NOMO-1 treated with dmso at 0.1 percent for 144 hours (cell line): Measurements from ENCODE around the gene CTTNBP2NL.

ENCODE experiments used
- DNase-seq: peaks from one replicate; lab custom pipeline; 2025; ENCODE audit not compliant: unreplicated experiment; lab: John Stamatoyannopoulos, UW

The CTTNBP2NL gene, protein sequence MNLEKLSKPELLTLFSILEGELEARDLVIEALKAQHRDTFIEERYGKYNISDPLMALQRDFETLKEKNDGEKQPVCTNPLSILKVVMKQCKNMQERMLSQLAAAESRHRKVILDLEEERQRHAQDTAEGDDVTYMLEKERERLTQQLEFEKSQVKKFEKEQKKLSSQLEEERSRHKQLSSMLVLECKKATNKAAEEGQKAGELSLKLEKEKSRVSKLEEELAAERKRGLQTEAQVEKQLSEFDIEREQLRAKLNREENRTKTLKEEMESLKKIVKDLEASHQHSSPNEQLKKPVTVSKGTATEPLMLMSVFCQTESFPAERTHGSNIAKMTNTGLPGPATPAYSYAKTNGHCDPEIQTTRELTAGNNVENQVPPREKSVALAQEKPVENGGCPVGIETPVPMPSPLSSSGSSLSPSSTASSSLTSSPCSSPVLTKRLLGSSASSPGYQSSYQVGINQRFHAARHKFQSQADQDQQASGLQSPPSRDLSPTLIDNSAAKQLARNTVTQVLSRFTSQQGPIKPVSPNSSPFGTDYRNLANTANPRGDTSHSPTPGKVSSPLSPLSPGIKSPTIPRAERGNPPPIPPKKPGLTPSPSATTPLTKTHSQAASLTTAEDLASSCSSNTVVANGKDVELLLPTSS

DNA sequence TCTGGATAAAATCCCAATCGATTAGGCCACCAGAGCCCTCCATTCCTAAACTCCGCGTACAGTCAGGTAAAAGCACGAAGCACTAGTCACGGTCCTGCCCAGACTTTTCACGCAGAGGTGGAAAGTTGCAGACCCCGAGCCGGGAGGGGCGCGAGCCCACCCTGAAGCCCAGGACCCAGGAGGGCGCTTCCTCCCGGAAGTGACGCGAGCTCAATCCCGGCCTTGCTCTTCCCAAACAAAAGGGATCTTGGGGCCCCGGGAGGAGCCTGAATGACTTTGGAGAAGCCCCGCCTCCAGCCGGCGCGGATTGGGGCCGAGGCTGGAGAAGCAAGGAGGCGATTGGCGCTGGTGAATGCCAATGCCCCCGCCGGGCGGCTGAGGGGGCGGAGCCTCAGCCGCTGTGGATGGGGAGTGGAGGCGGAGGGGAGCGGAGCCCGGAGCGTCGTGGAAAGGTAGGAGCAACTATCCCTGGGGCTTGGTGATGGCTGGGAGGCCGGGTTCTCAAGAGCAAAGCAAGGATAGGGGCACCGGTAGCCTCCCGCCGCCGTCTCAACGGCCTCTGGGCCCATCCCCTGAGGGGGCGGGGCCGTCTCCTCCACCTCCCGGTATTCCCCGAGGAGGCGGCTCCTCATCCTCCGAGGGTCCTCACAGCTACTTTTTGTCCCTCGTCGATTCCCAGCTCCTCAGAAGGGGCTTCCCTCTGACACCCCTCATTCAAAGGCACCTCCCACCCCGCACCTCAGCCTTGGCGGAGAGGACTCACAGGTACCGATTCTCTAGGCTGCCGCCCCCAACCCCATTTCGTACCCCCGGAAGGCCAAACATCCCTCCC lies at the start of gene CTTNBP2NL:
TSS of gene CTTNBP2NL (plus strand) at position 394 of the 832 bp plus-strand sequence. CDS start 19,952 bp downstream, outside the sequence.
- DNase-seq: peak; percentile 77

DNA sequence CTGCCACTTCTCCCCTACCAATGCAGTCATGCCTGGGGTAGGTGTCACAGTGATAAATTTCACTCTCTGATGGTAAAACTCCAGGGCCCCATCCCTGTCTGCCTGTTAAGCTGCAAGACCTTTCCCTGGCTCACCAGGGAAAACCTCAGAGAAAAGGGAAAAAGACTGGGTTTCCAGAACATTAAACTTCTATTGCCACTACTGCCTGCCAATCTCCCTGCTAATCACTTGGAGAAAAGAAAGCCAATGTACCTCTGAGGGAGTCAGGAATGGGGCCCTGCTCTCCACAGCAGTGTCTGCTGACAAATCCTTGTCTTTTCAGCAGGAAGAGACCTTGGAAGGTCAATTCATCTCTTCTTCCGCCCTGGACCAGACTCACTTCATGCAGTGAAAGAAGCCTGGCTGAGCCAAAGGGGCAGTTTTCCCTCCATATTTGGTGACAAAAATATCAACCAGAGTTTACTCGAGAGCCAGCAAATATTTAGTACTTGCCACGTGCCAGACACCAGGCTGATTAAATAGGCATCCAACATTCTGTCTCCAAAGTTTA lies 49.1 kb upstream of the CTTNBP2NL start:
- no peak for DNase-seq

DNA sequence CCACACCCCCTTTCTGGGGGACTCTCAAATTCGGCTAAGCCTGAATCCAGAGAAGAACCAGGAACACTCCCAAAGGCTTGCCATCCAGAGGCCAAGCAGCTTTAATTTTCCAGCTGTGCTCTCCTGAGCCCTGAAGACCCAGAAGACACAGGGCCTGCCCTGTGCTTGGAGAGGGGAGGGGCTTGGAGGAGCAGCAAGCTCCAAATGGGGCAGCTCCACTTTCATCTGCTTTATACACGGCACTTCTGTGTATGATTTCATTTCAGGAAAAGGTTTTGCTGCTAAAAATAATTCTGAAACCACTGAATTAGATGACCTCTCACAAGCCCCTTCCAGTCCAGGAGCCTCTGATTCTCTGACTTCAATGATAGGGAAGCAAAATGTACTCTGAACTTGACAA lies 39.2 kb upstream of the CTTNBP2NL start:
- DNase-seq: no peak

DNA sequence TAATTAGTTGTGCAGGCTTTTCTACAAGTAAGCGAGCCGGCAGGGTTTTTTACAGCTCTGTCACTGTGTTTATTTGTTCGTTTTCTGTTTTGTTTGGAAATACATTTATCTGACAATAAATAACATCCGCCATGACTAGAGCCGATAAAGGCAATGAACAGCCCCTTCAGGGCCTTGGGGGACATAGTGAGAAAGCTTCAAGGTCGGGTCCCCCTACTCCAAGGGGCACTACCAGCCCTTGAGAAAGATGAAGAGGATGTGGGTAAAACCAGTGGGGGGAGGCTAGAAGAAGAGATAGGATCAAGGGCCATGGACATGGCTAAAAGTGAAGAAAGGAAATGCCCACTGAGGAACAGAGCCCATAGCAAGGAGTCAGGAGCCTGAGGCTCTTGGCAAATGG lies 38.5 kb upstream of the CTTNBP2NL start:
- DNase-seq: no peak

DNA sequence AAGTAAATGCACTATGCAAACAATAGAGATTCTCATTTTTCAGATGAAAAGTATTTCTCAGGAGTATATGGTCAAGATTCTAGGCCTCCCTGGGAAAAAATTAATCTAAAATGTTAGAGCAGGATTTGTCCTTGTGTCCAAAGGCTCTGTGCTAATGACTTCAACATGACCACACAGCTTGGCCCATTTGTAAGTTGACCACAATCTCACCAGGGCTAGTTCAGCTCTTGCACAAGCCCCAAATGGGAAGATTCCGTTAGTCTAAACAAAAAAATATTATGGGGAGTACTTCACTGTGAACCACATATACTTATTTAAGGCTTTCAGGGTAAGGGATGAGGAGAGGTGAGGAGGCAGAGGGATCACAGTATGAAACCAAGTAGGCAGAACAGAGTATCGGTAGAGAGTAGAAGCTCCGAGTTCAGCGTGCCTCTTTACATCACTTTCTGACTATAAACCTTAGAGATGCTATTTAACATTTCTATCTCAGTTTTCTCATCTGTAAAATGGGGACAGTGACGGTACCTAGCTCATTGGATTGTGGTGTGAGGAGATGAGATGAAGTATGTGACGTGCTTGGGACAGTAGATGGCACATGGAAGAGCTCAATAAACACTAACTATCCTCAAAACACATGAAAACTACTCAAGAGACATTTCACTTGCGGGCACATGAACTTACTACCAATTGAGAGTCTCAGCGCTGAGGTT lies 37.8 kb upstream of the CTTNBP2NL start:
- no peak for DNase-seq

DNA sequence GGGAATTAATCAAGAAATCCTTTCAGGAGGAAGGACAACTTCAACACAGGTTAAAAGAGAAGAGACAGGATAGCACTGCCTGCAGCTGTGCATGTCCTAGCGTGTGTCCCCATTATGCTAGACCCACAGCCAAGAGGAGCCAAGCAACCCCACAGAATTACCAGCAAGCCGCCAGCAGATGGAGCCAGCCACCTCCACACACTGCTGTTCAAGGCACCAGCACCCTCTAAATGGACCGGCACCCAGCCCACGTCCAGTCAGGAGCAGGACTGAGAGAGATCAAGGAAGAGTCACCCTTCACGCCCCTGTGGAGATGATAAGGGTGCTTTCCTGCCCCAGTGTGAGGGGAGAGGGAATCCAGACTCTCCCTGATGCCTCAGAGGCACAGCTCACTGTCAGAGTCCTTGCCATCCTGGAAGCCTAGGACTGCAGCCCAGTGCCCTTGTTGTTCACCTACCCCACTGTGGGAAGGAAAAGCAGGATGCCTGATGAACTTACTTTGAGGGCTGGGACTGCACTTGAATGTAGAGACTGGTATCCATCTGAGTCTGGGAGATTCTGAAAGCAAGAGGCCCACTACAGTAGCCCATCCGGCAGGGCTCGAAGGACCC lies 37.1 kb upstream of the CTTNBP2NL start:
- DNase-seq: no peak

DNA sequence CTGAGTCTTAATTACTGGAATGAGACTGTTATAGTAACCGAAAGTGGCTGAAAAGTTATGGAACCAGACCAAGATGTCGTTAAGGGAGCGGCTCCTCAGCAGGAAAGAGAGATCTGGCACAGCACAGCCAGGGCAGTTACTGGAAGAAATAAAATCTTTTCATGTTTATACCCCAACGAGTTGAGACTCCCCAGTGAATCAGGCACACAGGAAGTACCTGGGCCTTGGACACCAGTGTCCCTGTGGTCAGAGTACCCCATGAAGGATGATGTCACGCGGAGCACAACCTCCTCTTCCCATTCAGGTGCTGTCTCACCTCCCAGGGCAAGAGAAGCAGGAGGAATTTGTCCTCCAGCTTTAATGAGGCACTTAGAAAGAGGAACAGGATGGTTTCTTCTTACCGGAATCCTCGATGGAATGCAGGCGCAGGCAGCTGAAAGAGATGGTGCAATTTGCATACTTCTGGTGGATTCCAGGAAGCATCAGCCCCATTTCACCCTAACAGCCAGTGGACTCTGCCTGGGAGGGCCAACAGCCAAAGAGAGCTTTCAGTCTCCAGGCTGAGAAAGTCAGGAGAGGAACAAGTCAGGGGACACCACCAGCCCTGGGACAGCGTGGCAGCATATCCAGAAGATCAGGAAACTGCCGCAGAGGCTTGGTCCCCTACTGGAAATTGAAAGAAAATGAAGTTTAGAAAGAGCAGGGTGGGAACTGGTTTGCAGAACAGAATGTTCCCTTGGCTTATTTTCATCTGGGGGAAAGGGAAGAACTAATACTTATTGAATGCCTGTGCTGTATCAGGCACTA lies 35.9 kb upstream of the CTTNBP2NL start:
- no peak for DNase-seq

DNA sequence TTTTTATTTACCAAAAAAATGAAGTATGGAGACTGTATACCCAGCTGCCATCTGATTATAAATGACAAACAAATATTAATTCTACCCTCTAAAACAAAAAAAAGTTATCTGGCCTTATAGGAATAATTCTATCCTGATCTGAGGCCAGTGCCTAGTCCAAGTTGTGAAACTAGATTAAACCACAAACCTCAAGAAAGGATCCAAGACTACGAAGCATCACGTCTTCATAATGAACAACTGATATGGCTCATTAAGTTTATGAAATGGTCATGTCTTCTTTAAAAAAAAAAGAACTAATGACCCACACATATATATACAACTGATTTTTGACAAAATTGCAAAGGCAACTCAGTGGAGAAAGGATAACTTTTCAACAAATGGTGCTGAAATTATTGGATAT lies 32.4 kb upstream of the CTTNBP2NL start:
- no peak for DNase-seq

DNA sequence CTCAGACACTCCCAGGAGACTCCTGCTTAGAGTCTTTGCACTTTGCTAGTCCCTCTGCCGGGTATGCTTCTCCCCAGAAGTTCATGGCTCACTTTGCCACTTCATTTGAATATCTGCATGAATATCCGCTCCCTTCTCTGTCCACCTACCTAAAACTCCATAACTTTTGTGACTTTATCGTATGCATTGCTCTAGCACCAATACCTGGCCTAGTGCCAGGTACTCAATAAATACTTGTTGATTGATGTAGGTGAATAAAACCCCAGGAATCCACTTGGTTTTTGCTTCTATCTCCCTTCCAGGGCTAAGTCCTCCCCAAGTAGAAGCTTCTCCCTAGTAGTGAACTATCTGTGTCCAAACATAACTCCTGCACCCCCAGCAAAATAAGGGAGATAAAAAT lies 27.8 kb upstream of the CTTNBP2NL start:
- DNase-seq: no peak

DNA sequence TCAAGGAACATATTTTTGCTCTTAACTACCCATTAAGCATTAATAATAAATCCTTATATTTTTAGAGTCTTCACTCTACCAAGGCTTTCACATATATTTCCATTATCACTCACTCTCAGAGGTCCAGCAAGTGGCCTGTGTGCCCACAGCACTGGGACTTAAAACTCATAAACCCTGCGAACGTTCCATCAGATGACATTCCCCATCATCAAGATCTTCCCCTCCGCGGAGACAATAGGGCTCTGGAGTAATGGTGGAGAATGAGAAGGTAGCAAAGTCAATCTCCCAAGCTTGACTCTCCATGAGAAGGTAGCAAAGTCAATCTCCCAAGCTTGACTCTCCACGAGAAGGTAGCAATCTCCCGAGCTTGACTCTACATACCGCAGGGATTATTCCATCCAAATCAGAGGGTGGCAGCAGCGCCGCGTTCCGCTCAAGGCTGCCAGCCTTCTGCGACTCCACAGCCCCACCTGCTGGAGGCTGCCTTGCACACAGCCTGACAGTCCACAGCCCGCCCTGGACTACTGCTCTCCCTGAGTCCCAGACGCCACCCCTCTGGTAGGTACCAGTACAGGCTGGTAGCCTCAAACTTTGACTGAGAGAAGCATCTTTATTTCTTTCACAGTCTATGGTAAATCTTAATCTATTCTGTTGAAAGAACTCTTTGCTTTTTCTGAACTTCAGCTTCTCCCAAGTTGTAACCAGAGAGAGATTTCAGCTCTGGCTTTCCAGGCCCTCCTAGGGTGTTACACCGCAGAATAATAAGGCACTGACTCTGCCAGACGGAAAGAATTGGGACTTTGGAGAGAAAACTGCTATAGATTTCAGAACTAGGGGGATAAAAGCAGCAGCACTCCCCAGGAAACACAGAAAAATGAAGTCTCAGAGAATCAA lies 26.4 kb upstream of the CTTNBP2NL start:
- DNase-seq: peak; percentile 61

DNA sequence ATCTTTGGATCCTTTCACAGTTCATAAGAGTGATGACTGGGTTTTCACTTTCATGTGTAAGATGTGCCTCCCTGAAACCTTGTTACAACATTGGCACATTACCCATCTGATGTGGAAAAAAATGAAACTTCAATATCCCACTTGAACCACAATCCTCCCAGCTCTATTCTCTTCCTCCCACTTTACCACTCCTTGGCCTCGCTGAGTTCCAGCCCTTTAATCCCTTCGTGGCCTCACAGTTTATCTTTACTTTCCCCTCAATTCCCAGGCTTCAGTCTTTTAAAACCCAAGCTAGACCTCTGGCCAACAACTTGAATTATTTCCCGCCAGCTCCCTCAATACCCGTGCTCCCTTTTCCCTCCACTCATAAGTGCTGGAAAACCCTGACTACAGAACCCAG lies 25.0 kb upstream of the CTTNBP2NL start:
- no peak for DNase-seq

DNA sequence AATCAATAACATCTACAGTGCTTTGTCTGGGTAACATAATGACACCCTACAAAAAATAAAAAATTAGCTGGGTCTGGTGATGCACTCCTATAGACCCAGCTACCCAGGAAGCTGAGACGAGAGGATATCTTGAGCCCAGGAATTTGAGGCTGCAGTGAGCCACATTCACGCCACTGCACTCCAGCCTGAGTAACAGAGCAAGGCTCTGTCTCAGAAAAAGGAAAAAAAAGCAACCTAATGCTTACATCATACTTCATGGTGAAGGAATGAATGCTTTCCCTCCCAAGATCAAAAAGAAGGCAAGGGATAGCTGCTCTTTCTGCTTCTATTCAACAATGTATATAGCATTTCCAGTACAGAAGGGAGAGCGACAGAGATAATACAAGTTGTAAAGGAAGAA lies 24.2 kb upstream of the CTTNBP2NL start:
- DNase-seq: no peak

DNA sequence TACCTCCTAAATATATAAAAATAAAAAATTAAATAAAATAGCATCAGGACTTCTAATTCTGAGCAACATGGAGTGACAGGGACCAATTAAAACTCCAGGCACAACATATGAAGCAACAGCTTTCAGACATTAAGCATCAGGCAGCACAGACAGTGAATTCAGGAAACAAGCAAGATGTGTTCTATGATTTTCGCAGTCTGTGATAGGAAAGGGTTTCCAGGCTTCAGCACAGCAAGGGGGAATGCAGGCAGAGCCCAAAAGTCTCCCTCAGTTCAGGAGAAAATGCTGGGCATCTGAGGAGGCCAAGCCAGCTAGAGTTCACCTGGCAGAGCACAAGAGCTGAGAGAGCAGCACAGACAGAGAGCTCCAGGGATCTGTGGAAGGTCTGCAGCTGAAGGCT lies 22.2 kb upstream of the CTTNBP2NL start:
- DNase-seq: no peak

DNA sequence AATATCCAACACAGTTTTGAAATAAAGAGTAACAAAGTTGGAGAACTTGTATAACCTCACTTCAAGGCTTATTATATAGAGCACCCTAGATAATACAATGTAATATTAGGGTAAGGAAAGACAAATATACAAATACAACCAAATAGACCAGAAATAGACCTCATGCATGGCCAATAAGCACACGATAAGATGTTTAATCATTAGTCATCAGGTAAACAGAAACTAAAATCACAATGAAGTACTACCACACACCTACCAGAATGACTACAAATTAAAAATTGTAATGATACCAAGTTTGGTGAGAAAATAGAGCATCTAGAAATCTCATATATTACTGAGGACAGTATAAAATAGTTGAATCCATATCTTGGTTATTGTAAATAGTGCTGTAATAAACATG lies 20.3 kb upstream of the CTTNBP2NL start:
- DNase-seq: no peak

DNA sequence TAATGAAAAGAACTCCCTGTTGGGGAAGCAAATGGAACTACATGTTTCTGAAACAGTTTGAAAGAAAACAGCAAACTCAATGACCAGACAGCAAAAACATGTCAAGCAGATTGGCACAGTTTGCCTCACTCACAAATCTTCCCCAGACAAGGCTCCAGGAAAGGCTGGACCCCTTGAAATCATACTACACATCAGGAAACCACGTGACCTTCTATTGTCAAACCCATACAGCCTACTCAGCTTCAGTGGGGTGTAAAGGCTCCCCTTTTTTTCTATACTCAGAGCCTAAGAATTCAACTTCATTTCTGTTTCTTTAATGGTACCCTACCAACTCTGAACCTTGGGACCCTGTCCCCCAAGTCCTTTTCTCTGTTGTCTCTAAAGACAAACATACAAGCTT lies 15.7 kb upstream of the CTTNBP2NL start:
- no peak for DNase-seq

DNA sequence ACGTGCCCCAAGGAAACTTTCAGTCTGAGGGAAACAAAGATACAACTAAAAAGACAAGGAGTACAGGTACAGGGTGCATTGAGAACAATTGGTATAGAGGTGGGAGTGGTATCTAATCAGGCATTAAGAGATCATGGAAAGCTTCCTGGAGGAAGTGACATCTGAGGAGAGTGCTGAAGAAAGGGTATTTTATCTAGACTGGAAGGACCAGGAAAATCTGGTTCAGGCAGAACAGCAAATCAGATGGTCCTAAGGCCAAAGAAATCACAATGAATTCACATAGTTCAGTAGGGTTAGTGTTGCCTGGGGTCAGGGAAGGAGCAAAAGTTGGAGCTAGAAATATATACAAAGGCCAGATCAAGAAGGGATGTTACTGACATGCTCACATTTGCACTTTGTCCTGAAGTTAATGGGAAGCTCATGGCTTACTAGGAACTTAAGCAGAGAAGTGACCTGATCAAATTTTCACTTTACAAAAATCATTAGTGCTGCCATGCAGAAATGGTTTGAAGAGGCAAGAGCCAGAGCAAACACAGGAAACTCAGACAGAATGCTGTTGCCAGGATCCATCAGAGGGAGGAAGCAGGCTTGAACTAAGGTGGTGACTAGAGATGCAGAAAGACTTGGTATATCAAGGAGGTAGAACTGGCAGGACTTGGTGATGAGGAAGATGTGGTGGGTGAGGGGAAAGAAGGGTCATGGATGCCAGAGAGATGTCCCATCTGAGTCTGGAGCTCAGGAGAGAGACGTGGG lies 14.5 kb upstream of the CTTNBP2NL start:
- no peak for DNase-seq

DNA sequence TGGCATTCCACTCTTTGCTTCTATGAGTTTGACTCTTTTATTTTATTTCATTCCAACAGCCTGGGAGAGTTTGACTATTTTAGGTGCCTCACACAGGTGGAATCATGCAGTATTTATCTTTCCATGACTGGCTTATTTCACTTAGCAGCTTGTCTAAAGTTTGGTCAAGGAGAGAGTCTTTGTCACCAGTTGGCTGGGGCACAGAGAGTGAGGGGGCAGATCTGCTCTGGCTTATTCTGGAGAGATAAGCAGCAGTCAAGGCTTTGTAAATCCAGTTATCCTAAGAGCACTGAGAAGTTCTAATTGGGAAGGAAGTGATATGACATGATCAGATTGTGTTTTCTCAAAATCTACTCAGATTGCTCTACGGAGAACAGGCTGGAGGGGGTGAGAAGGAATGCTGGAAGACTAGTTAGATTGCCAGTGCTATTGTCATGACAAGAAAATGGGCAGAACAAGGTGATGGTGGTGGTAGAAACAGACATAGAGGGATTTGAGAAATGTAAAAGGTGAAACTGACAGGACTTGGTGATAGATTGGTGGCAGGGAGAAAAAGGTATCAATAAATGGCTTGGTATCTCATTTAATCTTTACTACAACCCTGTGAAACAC lies 12.1 kb upstream of the CTTNBP2NL start:
- DNase-seq: no peak
